HG03025 (cell line): ENCODE data around the gene HSPH1.
"Not testable (repeated sequence)": the region's sequence is repeated elsewhere in the genome, so short reads cannot be mapped to it uniquely, and the experiment has no call there.

Experiments
- ATAC-seq: cut with Tn5 transposase; IDR thresholded peaks from one replicate; pipeline ENCODE4 v1.9.1; 2021; ENCODE audit warnings: mild to moderate bottlenecking, moderate library complexity; ENCODE audit not compliant: unreplicated experiment, low FRiP score

The HSPH1 gene

GRCh38 chr13:31101472-31102170 is 60.1 kb downstream of the HSPH1 start:
- no peak for ATAC-seq

GRCh38 chr13:31100721-31101120 is 61.0 kb downstream of the HSPH1 start:
- no peak for ATAC-seq

- not testable (repeated sequence) for ATAC-seq
Measured at GRCh38 chr13:31097911-31098434, 63.7 kb downstream of the HSPH1 start.

- ATAC-seq, result no peak
Measured at GRCh38 chr13:31096654-31097302, 64.9 kb downstream of the HSPH1 start.

- no peak for ATAC-seq
Measured at GRCh38 chr13:31094331-31095015, 67.2 kb downstream of the HSPH1 start.

GRCh38 chr13:31093145-31093885 is 68.4 kb downstream of the HSPH1 start:
- ATAC-seq, result no peak

DNA sequence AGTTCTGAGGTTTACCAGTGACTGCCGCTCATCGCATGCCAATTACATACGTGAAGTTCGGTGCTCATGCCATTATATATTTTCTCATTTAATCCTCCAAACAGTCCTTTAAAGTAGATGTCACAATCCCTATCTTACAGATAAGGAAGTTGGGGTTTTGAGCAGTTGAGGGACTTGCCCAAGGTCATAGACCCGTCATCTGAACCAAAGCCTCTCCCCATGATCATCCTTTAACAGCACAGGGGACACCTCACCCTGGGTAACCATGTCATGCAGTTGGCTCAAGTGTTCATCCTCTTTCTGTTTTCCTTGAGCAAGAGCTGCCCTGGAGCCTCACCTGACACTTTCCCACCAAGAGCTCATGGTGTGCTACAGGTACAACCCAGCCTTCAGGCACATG is 69.1 kb downstream of the HSPH1 start:
- ATAC-seq, result no peak

- no peak for ATAC-seq
Measured at GRCh38 chr13:31090961-31091624, 70.6 kb downstream of the HSPH1 start.

DNA sequence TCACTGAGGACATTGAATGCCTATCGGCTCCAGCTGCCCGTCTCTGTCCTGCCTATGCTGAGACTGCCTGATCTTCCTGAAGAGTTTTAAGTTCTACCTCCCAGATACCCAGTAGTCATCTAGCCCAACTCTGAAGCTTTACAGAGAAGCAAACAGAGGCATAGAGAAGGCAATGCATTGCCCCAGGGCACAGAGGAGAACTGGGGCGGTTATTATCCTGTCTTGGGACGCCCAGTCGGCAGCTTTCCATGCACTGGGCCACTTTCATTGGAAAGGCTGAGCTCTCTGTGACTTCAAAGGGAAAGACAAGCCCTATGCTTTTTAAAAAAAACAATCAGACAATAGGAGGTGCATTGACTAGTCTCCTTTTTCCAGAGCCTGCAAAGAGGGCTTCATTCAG is 71.6 kb downstream of the HSPH1 start:
- ATAC-seq, result no peak

- no peak for ATAC-seq
Measured at GRCh38 chr13:31089649-31090048, 72.1 kb downstream of the HSPH1 start.

- ATAC-seq, result no peak
Measured at GRCh38 chr13:31088826-31089420, 72.8 kb downstream of the HSPH1 start.
